Hippocampal formation (tissue), 2 donors: Measurements from ENCODE around the gene CDK15.

Source experiments
- DNase-seq, 2 donors: peaks; one replicate each; lab custom pipeline; 2025; lab: John Stamatoyannopoulos, UW

CDK15 gene

DNA sequence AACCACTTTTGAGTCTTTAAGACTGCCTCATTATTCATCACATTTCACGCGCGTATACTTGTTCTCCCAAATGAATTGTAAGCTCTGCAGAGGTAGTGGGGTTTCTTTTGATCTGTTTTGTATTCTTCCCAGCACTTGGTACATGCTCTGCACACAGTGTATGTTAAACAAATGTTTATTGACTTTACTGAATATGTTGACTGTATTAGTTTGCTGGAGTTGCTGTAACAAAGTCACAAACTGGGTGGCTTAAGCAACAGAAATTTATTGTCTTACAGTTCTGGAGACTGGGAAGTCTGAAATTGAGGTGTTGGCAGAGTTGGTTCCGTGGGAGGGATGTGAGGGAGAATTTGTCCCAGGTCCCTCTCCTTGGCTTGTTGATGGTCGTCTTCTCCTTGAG is 65.1 kb downstream of the CDK15 start:
- DNase-seq = no peak

DNA sequence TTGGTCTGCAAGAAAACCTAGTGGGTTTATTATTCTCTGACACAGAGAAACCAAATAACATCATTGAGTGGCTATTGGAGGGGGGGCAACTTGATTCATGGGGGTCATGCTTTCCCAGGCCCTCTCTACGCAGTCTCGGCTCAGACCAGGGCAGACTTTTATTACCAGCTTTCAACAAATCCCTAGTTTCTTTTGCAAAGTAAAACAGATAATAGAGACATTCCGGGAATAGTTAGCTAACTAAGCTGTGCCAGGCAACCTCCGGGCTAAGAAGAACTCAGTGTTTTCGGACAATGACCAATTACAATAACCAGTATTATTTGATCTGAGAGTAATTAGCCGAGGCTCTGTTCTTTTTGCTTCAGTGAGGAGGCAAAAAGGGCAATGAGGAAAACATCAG is 66.3 kb downstream of the CDK15 start:
- DNase-seq = peak in 1 of 2 donors; percentile 25

DNA sequence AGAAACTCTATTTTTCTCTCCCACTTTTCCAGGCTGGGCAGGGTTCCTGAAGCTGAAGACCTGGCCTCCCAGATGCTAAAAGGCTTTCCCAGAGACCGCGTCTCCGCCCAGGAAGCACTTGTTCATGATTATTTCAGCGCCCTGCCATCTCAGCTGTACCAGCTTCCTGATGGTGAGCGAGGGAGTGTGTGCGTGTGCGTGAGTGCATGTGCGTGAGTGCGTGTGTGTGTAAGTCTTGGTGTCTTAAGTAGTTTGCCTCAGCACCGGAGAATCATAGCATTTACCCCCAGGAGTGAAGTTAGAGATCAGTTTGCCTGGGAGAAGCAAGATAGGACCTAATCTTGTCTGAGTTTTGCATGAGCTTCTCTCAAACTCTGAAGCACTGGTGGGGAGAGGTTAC is 73.7 kb downstream of the CDK15 start:
- DNase-seq = no peak

DNA sequence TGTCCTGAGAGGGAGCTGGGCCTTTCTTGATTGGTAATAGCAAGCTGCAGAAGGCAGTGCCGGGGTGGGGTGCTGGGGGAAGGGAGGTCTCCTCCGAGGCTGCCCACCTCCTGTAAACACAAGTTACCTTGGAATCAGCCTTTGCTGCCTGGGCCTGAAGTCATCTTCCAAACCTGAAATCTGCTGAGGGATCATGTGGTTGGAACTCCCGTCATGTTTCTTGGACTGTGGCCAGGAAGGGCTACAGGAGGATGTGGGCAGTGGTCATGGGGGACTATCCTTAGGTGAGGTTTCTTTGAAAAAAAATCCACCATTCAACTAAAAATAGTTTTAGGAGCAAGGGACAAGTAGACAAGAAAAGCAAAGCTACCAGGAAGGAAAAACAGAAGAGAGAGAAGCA is 74.2 kb downstream of the CDK15 start:
- DNase-seq = no peak

DNA sequence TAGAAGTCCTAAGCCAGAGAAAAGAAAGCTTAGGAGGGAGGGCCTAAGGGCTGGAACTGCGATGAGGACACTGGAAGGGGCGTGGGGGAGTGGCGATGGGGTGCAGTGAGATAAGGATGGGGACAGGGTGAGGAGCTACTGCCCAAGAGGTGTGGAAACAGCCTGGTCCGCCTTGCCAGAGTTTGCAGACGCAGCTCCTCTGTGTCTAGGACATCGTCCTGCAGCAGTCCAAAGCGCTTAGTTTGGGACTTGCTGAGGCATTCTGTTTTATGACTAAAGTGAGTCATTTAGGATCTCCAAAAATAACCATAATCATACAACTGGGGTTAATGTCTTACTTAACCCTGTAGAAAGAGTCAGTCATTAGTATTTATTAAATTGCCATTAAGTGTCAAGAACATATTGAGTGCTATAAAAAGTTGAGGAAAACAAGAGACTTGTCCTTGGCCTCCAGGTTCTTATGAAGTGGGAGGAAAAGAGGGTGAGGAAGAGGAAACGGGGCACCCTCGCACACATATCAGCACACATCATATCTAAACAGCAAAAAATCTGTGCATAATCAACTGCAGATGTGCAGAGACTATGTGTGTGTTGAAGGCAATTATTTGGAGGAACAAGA is 74.8 kb downstream of the CDK15 start:
- no peak for DNase-seq

DNA sequence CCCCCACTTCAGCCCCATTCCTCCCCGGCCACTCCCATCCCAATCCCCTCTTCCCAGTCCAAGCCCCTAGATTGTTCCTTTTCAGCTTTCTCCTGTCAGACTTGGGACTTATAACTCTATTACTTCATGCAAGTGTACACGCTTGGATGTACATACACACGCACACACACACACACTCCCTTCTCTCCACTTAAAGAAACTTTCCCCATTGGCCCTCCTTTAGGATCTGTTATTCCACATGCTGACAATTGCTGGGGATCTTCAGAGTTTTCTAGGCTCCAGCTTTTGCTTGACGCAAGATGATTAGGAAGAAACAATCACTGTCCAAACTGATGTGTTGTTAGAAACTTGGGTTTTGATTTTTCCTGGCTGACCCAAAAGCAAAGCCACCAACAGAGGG is 75.4 kb downstream of the CDK15 start:
- no peak for DNase-seq

DNA sequence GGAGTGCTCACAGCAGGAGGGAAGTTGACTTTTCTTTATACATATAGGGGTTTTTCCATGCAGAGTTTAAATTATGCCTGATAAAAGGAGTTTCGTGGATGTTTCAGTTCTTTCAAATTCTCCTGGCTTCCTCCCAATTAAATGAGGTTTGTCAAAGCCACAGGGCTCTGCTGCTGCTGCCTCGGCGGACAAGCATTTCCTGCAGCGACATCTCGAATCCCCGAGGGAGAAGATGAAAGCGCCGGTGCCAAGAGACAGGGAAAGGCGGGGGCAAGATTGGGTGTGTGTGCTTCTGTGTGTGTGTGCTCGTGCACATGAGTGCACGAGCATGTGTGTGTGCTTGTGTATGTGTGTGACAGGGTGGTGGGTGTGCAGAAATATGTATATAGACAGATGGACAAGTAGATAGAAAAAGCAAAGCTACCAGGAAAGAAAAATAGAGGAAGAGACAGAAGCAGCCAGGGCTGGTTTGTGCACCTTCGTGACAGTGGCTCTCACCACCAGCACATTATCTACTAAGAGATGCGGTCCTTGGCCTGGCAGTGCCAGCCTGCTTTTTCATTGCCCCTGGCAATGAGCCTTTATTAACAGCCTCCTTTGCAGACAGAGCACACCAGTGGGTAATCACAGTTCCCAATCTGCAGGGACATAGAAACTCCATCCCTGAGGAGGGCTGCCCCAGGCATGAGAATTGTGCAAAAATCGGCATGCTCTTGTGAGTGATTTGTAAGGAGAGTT is 76.2 kb downstream of the CDK15 start:
- DNase-seq = no peak

DNA sequence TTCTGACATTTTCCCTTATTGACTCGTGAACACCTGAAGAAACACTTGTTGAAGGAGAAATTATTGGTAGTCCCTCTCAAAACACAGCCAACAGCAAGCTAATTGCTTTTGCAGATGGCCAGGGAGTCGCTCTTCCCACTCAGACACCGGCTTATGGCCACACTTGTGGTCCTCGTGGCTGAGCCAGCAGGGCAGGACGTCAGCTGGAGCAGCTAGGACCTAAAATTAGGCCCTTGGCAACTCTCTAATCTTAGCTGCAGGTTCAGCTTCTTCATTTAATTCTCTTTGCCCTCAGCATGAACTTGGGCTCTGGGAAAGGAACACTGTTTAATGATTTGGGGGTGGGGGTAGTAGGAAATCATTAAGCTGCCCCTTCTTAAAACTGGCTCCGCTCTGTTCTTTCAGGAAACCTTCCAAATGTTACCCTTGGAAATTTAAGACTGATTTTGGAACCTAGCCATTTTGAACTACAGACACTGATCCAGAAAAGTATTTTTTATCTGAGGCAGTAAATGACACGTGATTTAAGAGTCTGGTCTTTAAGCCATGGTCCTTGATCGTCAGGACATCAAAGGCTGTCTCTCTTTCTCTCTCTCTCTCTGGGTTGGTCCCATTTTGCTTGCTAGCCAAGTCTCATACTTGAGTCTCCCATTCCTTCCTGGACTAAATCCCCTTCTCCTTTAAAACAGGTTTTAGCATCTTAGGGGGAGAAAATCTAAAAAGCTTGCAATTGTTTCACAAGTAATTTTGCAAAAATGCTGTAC is 77.5 kb downstream of the CDK15 start:
- DNase-seq = no peak

DNA sequence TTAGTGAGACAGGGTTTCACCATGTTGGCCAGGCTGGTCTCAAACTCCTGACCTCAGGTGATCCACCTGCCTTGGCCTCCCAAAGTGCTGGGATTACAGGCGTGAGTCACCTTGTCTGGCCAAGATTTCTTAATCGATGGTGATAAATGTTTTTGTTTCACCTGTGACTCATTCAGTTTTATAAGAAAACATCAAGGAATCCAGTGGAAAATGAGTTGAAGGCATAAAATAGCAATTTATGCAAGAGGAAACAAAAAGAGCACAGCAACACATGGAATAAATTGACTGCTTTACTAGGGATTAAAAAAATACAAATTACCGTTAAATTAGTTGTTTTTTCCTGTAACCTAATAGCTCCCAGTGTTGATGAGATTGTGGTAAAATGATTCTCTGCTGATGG is 80.2 kb downstream of the CDK15 start:
- no peak for DNase-seq

DNA sequence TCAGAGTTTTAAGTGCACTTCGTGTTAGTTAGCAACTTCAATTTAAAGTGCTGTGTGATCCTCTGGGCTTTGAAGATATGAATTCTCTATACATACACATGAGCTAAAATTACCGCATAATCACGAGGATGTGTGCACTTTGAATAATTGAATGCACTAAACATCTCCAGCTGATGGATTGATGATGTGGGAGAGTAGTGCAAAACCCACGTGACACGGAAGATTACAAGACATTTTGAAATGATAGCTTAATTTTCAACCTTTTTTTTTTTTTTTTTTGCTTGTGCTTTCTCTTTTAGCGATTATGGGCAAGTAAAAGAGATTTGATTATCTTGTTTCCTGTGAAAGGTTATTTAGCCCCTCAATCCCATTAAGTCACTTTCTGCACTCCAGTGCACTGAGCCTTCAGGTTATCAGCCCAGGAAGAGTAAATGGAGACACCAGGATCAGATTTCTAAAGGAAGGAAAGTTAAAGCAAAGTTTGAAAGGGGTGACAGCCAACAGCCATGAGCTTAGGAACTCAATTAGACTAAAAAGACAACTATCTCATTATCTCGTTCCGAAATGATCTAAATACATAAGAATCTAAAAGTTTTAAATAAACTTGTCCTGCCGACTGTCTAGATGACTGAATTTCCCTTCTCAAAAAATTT is 81.6 kb downstream of the CDK15 start:
- no peak for DNase-seq

DNA sequence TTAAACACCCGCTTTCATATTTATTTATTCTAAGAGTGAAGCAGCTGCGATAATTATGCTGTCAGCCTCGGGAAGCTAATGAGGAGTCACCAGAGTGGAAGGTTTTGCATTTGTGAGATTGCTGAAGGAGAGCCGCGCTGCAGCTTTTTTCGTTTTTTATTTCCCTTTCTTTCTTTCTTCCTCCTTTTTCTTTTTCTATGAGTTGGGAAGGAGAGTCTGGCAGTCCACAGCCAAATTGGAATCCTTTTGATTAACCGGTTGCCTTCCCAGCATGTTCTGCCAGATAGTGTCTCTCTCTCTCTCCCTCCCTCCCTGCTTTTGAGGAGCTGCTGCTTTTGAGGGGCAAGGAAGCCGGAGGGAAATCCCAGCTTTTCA is 82.1 kb downstream of the CDK15 start:
- peak in 1 of 2 donors; percentile 31 for DNase-seq

DNA sequence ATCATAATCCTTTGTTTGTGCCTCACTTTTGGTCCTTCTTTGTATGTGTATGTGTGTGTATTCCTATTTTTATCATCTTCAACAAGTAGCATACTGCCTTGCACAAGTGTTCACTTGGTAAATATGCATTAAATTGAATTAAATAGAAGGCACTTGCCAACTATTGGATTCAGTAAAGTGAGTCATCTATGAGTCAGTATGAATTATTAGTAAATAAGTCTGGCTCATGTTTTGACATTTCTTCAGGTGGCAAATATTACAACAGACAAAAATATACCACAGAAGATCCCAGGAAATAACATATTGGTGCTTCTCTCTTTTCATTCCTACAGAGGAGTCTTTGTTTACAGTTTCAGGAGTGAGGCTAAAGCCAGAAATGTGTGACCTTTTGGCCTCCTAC is 84.1 kb downstream of the CDK15 start:
- DNase-seq = no peak

DNA sequence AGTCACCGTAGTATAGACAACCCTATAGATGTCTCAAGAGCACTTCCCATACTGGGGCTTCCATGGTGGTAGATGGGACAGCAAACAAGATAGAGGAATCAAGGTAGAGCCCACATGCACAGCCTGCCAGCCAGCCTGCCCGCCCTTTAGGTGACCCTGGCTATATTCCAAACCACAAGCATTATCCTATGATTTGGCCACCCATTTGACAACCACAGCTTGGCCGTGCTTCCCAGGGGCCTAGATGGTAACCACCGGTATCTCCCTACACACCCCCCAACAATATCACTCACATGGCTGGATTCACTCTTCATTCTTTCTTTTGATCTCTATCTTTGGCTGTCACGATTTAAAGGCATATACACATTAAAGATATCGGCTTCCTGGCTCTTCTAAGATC is 85.3 kb downstream of the CDK15 start:
- no peak for DNase-seq

DNA sequence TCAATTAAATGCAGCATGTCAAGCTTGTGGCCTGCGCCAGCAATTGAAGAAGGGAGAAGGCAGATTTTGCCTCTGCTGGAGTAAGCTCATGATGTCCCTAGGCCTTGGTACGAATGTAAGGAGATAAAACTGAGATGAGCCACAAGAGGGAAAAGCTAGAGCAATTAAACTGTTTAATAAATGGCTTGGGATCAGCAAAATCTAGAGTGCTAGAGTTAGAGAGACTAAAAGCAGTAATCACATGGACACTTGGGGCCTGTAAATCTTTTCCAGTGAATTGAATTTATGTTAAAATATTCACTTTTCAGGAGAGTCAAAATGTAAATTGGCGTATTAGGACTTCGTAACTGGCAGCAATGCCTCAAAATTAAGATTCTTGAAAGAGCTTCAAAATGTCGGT is 86.2 kb downstream of the CDK15 start:
- DNase-seq = no peak

DNA sequence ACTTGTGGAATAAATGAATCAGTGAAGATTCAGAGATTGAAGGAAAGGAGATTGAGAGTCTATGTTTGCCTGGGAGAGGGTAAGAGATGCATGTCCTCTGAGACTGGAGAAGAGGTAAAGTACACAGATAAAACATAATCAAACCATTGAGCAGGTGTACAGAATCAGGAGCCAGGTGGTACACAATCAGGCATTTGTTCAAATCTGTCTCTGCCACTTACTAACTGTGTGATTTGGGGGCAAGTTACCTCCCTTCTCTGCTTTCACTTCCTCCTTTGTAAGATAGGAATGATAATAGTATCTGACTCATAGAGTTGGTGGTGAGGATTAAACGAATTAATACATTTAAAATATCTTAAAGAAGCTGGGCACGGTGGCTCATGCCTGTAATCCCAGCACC is 94.0 kb downstream of the CDK15 start:
- DNase-seq = no peak

DNA sequence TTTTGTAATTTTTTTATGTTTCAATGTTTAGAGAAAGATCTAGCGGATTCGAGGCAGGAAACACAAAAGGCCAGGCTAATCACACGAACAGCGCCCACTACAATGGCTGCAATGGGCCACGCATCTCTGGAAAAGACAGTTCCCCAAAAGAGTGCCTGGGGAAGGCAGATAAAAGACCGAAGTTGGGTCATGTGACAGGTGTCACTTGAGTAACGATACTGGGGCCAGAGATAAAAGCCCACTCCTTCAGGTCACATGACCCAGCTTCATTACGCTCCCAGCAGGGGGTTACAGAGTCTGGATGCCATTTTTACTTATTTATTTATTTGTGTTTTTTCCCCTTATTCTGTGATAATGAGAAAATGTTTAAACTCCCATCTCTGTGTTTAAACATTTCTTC is 95.4 kb downstream of the CDK15 start:
- no peak for DNase-seq

DNA sequence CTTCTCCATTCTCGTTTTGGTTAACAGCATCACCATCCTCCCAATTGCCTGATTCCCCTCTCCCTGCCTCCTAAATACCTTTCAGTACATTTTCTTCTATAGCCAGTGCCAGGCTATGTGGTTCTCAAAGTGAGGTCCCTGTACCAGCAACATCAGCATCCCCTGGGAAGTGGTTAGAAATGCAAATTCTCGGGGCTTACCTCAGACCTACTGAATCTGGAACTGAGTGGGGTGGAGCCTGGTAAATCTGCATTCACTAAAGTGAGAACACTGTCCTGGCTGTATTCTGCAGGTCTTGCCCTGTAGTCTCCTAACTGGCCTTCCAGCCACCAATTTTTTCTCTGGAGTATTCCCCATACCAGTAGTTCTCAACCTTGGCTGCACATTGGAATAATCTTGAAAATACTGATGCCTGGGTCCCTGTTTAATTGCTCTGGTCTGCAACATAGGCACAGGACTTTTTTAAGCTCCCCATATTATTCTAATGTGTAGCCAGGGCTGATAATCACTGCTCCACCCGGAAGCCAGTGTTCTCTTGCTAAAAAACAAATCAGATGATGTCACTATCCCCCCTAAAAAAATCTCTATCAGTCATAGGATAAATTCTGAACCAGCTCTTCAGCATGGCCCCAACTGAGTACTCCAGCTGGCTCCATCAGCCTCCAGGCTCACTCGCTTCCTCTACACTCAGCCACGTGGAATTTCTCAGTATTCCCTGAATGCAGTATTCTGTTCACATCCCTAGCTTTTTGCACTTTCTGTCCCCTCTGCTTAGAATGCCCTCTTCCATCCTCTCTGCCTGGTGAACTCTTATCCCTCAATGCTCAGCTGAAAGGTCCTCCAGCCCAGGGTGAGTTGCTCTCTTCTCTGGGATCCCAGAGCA is 98.4 kb downstream of the CDK15 start:
- no peak for DNase-seq

DNA sequence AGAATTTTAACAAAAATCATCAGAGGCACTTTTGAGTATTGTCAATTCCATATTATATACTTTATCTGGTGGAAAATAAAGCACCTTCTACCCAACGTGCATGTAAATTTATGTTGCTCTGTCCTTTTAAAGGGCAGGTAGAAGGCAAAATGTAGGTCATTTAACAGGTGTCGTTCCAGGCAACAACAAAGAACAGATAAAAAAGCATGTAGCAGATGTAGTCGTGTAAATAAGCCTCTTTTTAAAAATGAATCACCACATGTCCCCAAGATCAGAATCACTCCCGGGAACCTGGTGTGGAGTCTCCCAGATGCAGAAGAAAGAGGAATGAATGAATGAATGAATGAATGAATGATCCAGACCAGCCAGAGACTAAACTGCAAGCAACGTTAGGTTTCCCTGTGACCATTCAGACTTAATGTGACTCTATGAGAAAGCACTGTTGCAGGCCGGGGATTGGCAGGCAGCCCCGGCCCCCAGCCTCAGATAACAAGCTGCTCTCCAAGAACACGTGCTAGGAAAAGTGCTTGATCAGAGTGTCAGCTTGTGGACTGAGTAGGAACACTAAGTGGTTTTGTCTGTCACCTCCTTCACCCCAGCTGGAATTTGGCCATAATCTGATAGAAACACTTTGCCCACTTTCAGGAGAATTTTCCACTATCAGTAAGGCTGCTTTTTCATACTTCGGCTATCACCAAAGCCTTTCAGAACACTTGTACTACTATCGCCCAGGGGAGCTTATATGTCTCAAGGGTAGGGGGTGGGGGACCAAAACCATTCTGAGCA is 100.6 kb downstream of the CDK15 start:
- no peak for DNase-seq

DNA sequence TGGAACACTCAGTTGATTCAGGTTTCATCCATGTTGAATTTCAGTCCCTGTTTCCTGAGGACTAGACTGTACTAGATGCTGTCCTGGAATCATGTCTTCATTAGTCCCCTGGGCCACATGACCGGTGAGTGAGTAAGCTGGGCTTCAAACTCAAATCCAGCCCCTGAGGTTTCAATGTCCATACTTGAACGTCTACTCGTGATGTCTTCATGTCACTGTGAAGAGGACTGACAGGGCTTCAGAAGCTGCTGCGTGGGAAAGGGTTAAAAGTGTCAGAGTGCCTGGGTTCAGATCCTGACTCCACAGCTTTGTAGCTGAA is 101.2 kb downstream of the CDK15 start:
- DNase-seq = no peak

DNA sequence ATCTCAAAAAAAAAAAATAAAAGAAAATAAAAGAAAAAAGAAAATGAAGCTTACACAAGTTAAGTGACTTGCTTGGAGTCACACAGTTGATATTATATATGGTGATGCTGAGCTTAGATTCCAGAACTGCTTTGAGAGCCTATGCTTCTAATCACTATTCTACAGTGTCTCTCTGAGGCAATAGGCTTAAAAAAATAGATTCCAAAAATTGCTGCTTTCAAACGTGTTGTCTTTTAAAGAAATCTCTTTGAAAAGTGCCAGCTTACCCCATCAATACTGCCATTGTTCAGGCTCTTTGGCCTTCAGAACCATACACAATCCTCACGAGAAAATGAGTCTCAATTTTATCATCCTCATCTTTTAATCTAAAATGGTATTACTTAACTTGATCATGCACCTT is 102.6 kb downstream of the CDK15 start:
- DNase-seq = no peak

DNA sequence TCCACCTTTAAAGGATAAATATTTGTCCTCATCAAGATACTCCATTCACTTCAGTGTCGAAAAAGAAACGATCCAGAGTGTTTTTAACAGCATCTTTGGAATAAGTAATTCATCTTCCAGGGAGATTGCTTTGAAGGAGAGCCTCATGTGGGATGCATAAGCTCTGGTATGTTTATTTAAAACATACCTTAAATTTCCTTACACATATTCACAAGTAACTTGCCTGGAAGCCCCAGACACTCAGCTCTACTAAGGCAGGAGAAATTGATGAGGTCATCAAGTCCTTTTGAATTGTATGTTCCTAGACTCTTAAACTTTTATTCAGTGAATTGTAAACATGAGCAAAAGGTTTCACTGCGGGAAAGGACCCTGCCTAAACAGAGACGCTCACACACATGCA is 103.0 kb downstream of the CDK15 start:
- no peak for DNase-seq
